ENCODE results near the gene ANKH.

Gene ANKH

GRCh38 chr5:14757850-14758249 lies 113.7 kb downstream of the ANKH start:
- DNase-seq, result no peak

- DNase-seq, result no peak
These were observed 115.1 kb downstream of the ANKH start for GRCh38 chr5:14756478-14756877.

- DNase-seq, result no peak
These were observed 117.6 kb downstream of the ANKH start for GRCh38 chr5:14753947-14754346.

- DNase-seq, result no peak
These were observed 118.3 kb downstream of the ANKH start for GRCh38 chr5:14753292-14753691.

- no peak for DNase-seq
These were observed 119.0 kb downstream of the ANKH start for GRCh38 chr5:14752497-14753071.

- no peak for DNase-seq
These were observed 120.9 kb downstream of the ANKH start for GRCh38 chr5:14750712-14751111.

- no peak for DNase-seq
These were observed 121.9 kb downstream of the ANKH start for GRCh38 chr5:14749579-14750101.

GRCh38 chr5:14748180-14748900 lies 123.2 kb downstream of the ANKH start:
- no peak for DNase-seq

GRCh38 chr5:14745753-14746152 lies 125.8 kb downstream of the ANKH start:
- DNase-seq, result no peak

GRCh38 chr5:14745188-14745563 lies 126.4 kb downstream of the ANKH start:
- DNase-seq, result no peak

GRCh38 chr5:14744296-14745187 lies 127.0 kb downstream of the ANKH start:
- DNase-seq, result no peak

GRCh38 chr5:14743601-14744295 lies 127.8 kb downstream of the ANKH start:
- DNase-seq, result no peak

GRCh38 chr5:14742498-14742897 lies 129.1 kb downstream of the ANKH start:
- DNase-seq, result no peak

- no peak for DNase-seq
These were observed 129.7 kb downstream of the ANKH start for GRCh38 chr5:14741801-14742440.

GRCh38 chr5:14741131-14741530 lies 130.4 kb downstream of the ANKH start:
- no peak for DNase-seq

- no peak for DNase-seq
These were observed 131.6 kb downstream of the ANKH start for GRCh38 chr5:14739981-14740380.

- DNase-seq, result no peak
These were observed 132.0 kb downstream of the ANKH start for GRCh38 chr5:14739538-14739937.

- DNase-seq, result no peak
These were observed 133.5 kb downstream of the ANKH start for GRCh38 chr5:14738050-14738449.

GRCh38 chr5:14737291-14737690 lies 134.3 kb downstream of the ANKH start:
- no peak for DNase-seq

- DNase-seq, result no peak
These were observed 135.6 kb downstream of the ANKH start for GRCh38 chr5:14735944-14736343.

GRCh38 chr5:14734396-14734795 lies 137.2 kb downstream of the ANKH start:
- DNase-seq, result no peak

- no peak for DNase-seq
These were observed 137.9 kb downstream of the ANKH start for GRCh38 chr5:14733661-14734060.

GRCh38 chr5:14732991-14733390 lies 138.6 kb downstream of the ANKH start:
- DNase-seq, result no peak
